DND-41 (cell line): ENCODE measurements around the gene PLPPR4.

Experiments used
- ATAC-seq: fragments of 200-7000 bp; cut with Tn5 transposase; 3 replicates; pipeline ENCODE4 v1.9.1; 2021; ENCODE audit warnings: low read depth; ENCODE audit not compliant: insufficient read depth
- DNase-seq: peaks from one replicate; pipeline ENCODE4 v3.0.0-alpha.2; 2020
- H2AFZ ChIP-seq: 2 replicates; pipeline ENCODE4 v1.6.0; 2012; ENCODE audit warnings: low read depth, low read length
- H3K27ac ChIP-seq: 2 replicates; pipeline ENCODE4 v1.5.1; 2012; ENCODE audit warnings: low read length, inconsistent platforms
- H3K27me3 ChIP-seq: fragments of 200-600 bp; sonication (generic); 2 replicates; pipeline ENCODE4 v1.6.0; 2012; ENCODE audit warnings: low read length, mild to moderate bottlenecking, inconsistent platforms; ENCODE audit not compliant: insufficient read depth, poor library complexity
- H3K36me3 ChIP-seq: 2 replicates; pipeline ENCODE4 v1.5.1; 2012; ENCODE audit warnings: low read length, inconsistent platforms; ENCODE audit not compliant: insufficient read depth
- H3K4me1 ChIP-seq: 2 replicates; pipeline ENCODE4 v1.5.1; 2012; ENCODE audit warnings: mild to moderate bottlenecking, low read length; ENCODE audit not compliant: insufficient read depth
- H3K4me2 ChIP-seq: 2 replicates; pipeline ENCODE4 v1.6.0; 2012; ENCODE audit warnings: mild to moderate bottlenecking, moderate library complexity, low read length, inconsistent platforms; ENCODE audit not compliant: insufficient read depth
- H3K4me3 ChIP-seq, 2 experiments: fragments of 200-600 bp in 1 of 2; shearing (Covaris generic) in 1 of 2; 2 replicates each; pipeline ENCODE4 v1.5.1; 2012 to 2016; ENCODE audit warnings: inconsistent platforms in 2 of 2, low read length in 2 of 2, mild to moderate bottlenecking in 2 of 2, low read depth in 1 of 2, moderate library complexity in 1 of 2
- H3K79me2 ChIP-seq: 2 replicates; pipeline ENCODE4 v1.6.0; 2012; ENCODE audit warnings: low read length, inconsistent platforms; ENCODE audit not compliant: insufficient read depth
- H3K9ac ChIP-seq: 2 replicates; pipeline ENCODE4 v1.6.0; 2012; ENCODE audit warnings: low read depth, mild to moderate bottlenecking, inconsistent platforms, low read length, moderate library complexity
- H3K9me3 ChIP-seq: 2 replicates; pipeline ENCODE4 v1.5.1; 2012; ENCODE audit warnings: low read length, moderate library complexity, mild to moderate bottlenecking, inconsistent platforms; ENCODE audit not compliant: insufficient read depth, severe bottlenecking
- H4K20me1 ChIP-seq: 2 replicates; pipeline ENCODE4 v1.6.0; 2012; ENCODE audit warnings: low read length; ENCODE audit not compliant: insufficient read depth
- EZH2 ChIP-seq: IDR thresholded peaks from 3 replicates; pipeline ENCODE4 v1.6.1; 2012; ENCODE audit warnings: borderline replicate concordance, low read depth, mild to moderate bottlenecking, moderate library complexity, low read length, inconsistent platforms; ENCODE audit not compliant: severe bottlenecking
- TF ChIP-seq, protein P1 (sequence below): IDR thresholded peaks from 2 replicates; pipeline ENCODE4 v1.5.1; 2012; ENCODE audit warnings: borderline replicate concordance, low read length, moderate library complexity, mild to moderate bottlenecking; ENCODE audit not compliant: poor library complexity, severe bottlenecking; ENCODE audit errors: extremely low read depth

The PLPPR4 gene

DNA sequence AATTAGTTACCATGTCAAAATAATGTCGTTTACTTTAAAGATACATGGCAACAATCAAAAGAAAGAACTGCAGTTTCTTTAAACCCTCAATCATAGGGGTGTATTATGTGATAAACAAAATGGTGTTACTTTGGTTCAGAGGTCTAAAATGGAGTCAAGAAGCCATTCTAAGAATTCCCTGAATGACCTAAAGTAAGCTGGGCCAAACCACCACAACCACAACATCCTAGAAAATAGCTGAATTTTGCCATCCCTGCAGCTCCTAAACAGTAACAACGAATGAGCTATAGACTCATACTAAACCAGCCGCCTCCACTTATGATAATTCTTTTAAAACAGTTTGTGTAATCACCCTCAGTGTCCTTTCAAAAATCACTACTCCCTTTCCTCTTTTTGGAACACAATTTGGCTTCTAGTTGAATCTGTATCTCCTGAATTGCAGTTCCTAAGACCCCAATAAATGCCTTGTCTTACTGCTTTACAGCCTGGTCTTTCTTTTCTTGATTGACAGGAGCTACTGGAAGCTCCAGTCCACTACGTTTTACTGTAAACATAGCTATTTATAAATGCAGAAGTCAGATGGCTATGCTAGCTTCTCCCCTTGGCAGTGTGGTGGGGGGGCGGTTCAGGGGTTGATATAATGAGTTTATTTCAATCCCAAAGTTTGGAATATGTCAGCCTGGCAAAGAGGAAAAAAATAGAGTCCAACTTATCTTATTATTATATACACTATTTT lies 84.3 kb downstream of the PLPPR4 start:
- Histone ChIP-seq H4K20me1 (no peaks in the 10 kb centered on the region), H3K9ac (no peak overlapping the region), H3K9me3 (no peaks in the 10 kb centered on the region), H3K4me3 (no peak overlapping the region), H3K36me3 (no peaks in the 10 kb centered on the region), H3K79me2 (no peaks in the 10 kb centered on the region), H3K27ac (no peak overlapping the region), H3K4me1 (no peaks in the 10 kb centered on the region), H3K4me2 (no peak overlapping the region), H2AFZ (no peak overlapping the region), H3K27me3 (no peaks in the 10 kb centered on the region)
- ATAC-seq: no peak
- DNase-seq: no peak
- TF ChIP-seq, protein P1, sequence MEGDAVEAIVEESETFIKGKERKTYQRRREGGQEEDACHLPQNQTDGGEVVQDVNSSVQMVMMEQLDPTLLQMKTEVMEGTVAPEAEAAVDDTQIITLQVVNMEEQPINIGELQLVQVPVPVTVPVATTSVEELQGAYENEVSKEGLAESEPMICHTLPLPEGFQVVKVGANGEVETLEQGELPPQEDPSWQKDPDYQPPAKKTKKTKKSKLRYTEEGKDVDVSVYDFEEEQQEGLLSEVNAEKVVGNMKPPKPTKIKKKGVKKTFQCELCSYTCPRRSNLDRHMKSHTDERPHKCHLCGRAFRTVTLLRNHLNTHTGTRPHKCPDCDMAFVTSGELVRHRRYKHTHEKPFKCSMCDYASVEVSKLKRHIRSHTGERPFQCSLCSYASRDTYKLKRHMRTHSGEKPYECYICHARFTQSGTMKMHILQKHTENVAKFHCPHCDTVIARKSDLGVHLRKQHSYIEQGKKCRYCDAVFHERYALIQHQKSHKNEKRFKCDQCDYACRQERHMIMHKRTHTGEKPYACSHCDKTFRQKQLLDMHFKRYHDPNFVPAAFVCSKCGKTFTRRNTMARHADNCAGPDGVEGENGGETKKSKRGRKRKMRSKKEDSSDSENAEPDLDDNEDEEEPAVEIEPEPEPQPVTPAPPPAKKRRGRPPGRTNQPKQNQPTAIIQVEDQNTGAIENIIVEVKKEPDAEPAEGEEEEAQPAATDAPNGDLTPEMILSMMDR: no peak
- no peak for TF ChIP-seq EZH2

- Histone ChIP-seq H3K9ac (no peak overlapping the region), H3K4me2 (no peak overlapping the region), H2AFZ (no peak overlapping the region), H3K36me3 (no peaks in the 10 kb centered on the region), H3K79me2 (no peaks in the 10 kb centered on the region), H4K20me1 (no peaks in the 10 kb centered on the region), H3K27me3 (no peaks in the 10 kb centered on the region), H3K4me1 (no peaks in the 10 kb centered on the region), H3K9me3 (no peaks in the 10 kb centered on the region), H3K27ac (no peak overlapping the region), H3K4me3 (no peak overlapping the region)
- no peak for ATAC-seq
- no peak for TF ChIP-seq EZH2
- TF ChIP-seq, protein P1: no peak
- DNase-seq: no peak
Observed at GRCh38 chr1:99352821-99353220, 88.5 kb downstream of the PLPPR4 start.

- H3K9ac ChIP-seq: no peak overlapping the region
- no peaks in the 10 kb centered on the region for H3K27me3 ChIP-seq
- H3K4me3 ChIP-seq: no peak overlapping the region
- no peaks in the 10 kb centered on the region for H3K36me3 ChIP-seq
- DNase-seq (no peak), ATAC-seq (no peak)
- H3K79me2 ChIP-seq: no peaks in the 10 kb centered on the region
- no peaks in the 10 kb centered on the region for H4K20me1 ChIP-seq
- no peak overlapping the region for H3K4me2 ChIP-seq
- H3K9me3 ChIP-seq: no peaks in the 10 kb centered on the region
- H3K27ac ChIP-seq: no peak overlapping the region
- no peak overlapping the region for H2AFZ ChIP-seq
- H3K4me1 ChIP-seq: no peaks in the 10 kb centered on the region
- TF ChIP-seq, protein P1: no peak
- no peak for TF ChIP-seq EZH2
Observed at GRCh38 chr1:99358770-99359169, 94.5 kb downstream of the PLPPR4 start.
